Cardiac muscle cell (in vitro differentiated cells and primary cell): Measurements from ENCODE around the gene PARD3. TPM values are rescaled to one million over a fixed set of nuclear protein-coding genes. Genes with fewer than 3 reads are reported as not detected.

Source experiments
- DNase-seq, 2 donors: peaks; one replicate each; pipeline versions ENCODE4 v3.0.0 to v3.0.0-alpha.2; 2010 to 2017; ENCODE audit warnings: low read depth in 1 of 2, low spot score in 1 of 2
- H3K27ac ChIP-seq: fragments of 200-600 bp; sonication (generic); 2 replicates; pipeline ENCODE4 v1.5.1; 2016
- H3K27me3 ChIP-seq: fragments of 200-600 bp; sonication (generic); 2 replicates; pipeline ENCODE4 v1.6.0; 2016; ENCODE audit warnings: control low read depth
- H3K36me3 ChIP-seq: fragments of 200-600 bp; sonication (generic); 2 replicates; pipeline ENCODE4 v1.5.1; 2016; ENCODE audit warnings: control low read depth
- H3K4me1 ChIP-seq: fragments of 200-600 bp; sonication (generic); 2 replicates; pipeline ENCODE4 v1.8.1; 2017; ENCODE audit warnings: low read depth, mild to moderate bottlenecking, mixed run types
- H3K4me3 ChIP-seq: fragments of 200-600 bp; sonication (generic); 2 replicates; pipeline ENCODE4 v1.5.1; 2016; ENCODE audit warnings: mild to moderate bottlenecking
- H3K9me3 ChIP-seq: fragments of 200-600 bp; sonication (generic); 2 replicates; pipeline ENCODE4 v1.5.1; 2017; ENCODE audit warnings: low read depth, mild to moderate bottlenecking, control low read depth
- CTCF ChIP-seq: IDR thresholded peaks from 2 replicates; pipeline ENCODE4 v1.5.1; 2012; ENCODE audit warnings: low read depth, mild to moderate bottlenecking, low read length
- polyA plus RNA-seq: library from polyadenylated mRNA; unstranded; fragments of >200 nt; fragmentation: Nextera tagmentation; extraction: Ambion mirVana; gene quantifications from 2 replicates; pipeline ENCODE4 v1.2.1, GENCODE V29; 2016
- total RNA-seq: library from RNA; depleted of rRNA; stranded (reverse); fragments of >200 nt; gene quantifications from 2 replicates; pipeline ENCODE4 v1.2.3, GENCODE V29; 2016

Gene PARD3
- total and polyA plus RNA-seq, 2 experiments from 2014 or later = 36.5 to 64.8 TPM

DNA sequence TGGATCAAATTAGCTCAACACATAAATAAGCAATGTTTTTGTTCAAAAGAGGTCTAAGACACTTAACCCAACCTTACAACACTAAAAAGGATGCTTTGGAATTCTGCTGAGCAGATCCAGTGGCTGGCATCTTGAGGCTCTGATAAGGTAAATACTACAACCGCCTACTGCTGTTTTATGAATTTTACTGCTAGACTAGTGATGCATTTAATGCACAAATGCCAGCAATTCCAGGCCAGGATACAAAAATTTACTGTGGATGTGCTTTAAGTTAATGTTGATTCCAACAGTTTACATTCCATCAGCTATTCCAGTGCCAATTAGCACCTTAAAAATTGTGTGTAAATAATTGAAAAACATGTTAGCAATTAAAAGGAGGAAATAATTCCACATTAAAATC lies 261.3 kb downstream of the PARD3 start:
- DNase-seq = no peak
- Histone ChIP-seq H3K4me1 (no peaks in the 10 kb centered on the region), H3K27me3 (no peaks in the 10 kb centered on the region), H3K36me3 (no peaks in the 10 kb centered on the region), H3K9me3 (no peaks in the 10 kb centered on the region), H3K4me3 (no peak overlapping the region), H3K27ac (no peak overlapping the region)
- TF ChIP-seq CTCF = no peak

DNA sequence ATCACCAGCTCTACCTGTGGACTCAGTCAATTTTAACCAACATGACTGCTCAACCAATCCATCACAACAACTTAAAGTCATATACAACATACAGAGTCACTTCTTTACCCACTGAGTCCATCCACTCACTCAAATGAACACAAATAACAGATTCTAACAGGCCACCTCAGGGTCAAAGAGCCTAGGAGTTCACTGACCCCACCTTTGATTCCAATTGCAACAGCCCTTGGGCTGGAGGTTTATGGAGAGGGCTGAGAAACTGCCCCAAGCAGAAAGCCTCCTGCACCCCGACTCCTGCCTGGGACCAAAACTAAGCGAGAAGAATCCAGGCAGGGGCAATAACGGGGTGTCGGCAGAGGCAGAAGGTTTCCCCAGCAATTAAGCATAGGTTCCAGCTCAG lies 263.8 kb downstream of the PARD3 start:
- H3K36me3 ChIP-seq = no peaks in the 10 kb centered on the region
- peaks cover 8% of the 10 kb centered on the region for H3K4me1 ChIP-seq
- no peak overlapping the region for H3K27ac ChIP-seq
- H3K4me3 ChIP-seq = no peak overlapping the region
- no peaks in the 10 kb centered on the region for H3K27me3 ChIP-seq
- no peaks in the 10 kb centered on the region for H3K9me3 ChIP-seq
- DNase-seq = no peak
- no peak for TF ChIP-seq CTCF

GRCh38 chr10:34549953-34550352 lies 265.1 kb downstream of the PARD3 start:
- Histone ChIP-seq H3K4me1 (peaks cover 8% of the 10 kb centered on the region), H3K36me3 (no peaks in the 10 kb centered on the region), H3K27me3 (no peaks in the 10 kb centered on the region), H3K4me3 (no peak overlapping the region), H3K27ac (no peak overlapping the region), H3K9me3 (no peaks in the 10 kb centered on the region)
- TF ChIP-seq CTCF = no peak
- no peak for DNase-seq

GRCh38 chr10:34549001-34549400 lies 266.1 kb downstream of the PARD3 start:
- TF ChIP-seq CTCF = no peak
- no peak for DNase-seq
- H3K4me1 ChIP-seq = peaks cover 8% of the 10 kb centered on the region
- H3K9me3 ChIP-seq = no peaks in the 10 kb centered on the region
- H3K27ac ChIP-seq = no peak overlapping the region
- H3K4me3 ChIP-seq = no peak overlapping the region
- no peaks in the 10 kb centered on the region for H3K36me3 ChIP-seq
- H3K27me3 ChIP-seq = no peaks in the 10 kb centered on the region

- Histone ChIP-seq H3K36me3 (no peaks in the 10 kb centered on the region), H3K27me3 (no peaks in the 10 kb centered on the region), H3K4me3 (no peak overlapping the region), H3K4me1 (peaks cover 8% of the 10 kb centered on the region), H3K27ac (no peak overlapping the region), H3K9me3 (no peaks in the 10 kb centered on the region)
- no peak for TF ChIP-seq CTCF
- DNase-seq = no peak
Measured at GRCh38 chr10:34548466-34548865, 266.6 kb downstream of the PARD3 start.

DNA sequence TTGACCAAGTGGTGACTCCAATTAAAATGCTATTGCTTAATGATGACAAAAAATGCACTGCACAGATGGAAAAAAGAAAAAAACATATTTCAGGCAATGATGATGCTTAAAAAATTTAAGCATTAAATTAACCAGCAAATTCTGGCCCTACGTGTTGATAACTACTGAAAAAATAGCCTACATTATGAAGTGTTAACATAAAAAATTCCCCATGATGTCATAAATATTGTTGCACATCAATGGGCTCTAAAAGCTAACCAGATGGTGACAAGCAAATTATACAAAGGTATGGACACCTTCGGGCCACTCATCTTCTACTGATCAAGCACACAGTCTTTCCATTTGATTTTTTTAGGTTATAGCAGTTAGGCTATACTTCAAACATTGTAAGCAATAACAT lies 267.4 kb downstream of the PARD3 start:
- DNase-seq = no peak
- Histone ChIP-seq H3K36me3 (no peaks in the 10 kb centered on the region), H3K9me3 (no peaks in the 10 kb centered on the region), H3K27ac (no peak overlapping the region), H3K27me3 (no peaks in the 10 kb centered on the region), H3K4me3 (no peak overlapping the region), H3K4me1 (peaks cover 8% of the 10 kb centered on the region)
- no peak for TF ChIP-seq CTCF
